ENCODE results near the gene PTPRN2. TPM values are rescaled to one million over a fixed set of nuclear protein-coding genes. Genes with fewer than 3 reads are reported as not detected.

Gene PTPRN2
- total and polyA plus RNA-seq, 2 donors from 2014 or later: 4.8 to 6.2 TPM

GRCh38 chr7:157832866-157833607, 754.6 kb downstream of the PTPRN2 start:
- TF ChIP-seq, protein P1, sequence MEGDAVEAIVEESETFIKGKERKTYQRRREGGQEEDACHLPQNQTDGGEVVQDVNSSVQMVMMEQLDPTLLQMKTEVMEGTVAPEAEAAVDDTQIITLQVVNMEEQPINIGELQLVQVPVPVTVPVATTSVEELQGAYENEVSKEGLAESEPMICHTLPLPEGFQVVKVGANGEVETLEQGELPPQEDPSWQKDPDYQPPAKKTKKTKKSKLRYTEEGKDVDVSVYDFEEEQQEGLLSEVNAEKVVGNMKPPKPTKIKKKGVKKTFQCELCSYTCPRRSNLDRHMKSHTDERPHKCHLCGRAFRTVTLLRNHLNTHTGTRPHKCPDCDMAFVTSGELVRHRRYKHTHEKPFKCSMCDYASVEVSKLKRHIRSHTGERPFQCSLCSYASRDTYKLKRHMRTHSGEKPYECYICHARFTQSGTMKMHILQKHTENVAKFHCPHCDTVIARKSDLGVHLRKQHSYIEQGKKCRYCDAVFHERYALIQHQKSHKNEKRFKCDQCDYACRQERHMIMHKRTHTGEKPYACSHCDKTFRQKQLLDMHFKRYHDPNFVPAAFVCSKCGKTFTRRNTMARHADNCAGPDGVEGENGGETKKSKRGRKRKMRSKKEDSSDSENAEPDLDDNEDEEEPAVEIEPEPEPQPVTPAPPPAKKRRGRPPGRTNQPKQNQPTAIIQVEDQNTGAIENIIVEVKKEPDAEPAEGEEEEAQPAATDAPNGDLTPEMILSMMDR (IDR thresholded peaks at IDR 0.05; ENCODE audit: borderline replicate concordance, extremely low read depth, insufficient read depth): no peak
- no peak overlapping the region for H3K27ac ChIP-seq (ENCODE audit: low read depth in 2 of 2, low read length in 2 of 2)
- FAIRE-seq: no peak
- no peak overlapping the region for H3K9ac ChIP-seq (ENCODE audit: low read length in 3 of 3)
- no peaks in the 10 kb centered on the region for H3K4me1 ChIP-seq (ENCODE audit: control insufficient read depth in 2 of 3, insufficient read depth in 2 of 3, low read depth in 1 of 3, low read length in 3 of 3)
- no peak overlapping the region for H3K4me3 ChIP-seq (ENCODE audit: low read length in 3 of 3)
- intact Hi-C loops (cut with DNase I): no loop called here
- peak in 1 of 5 donors; percentile 20 for DNase-seq
- no peaks in the 10 kb centered on the region for H3K9me3 ChIP-seq (ENCODE audit: control insufficient read depth in 2 of 3, insufficient read depth in 1 of 3, low read length in 3 of 3)
- no peaks in the 10 kb centered on the region for H3K36me3 ChIP-seq (ENCODE audit: control insufficient read depth in 2 of 3, insufficient read depth in 3 of 3, low read length in 3 of 3)
- H3K27me3 ChIP-seq (ENCODE audit: control insufficient read depth, insufficient read depth, low read length): no peaks in the 10 kb centered on the region

GRCh38 chr7:157832421-157832820, 755.2 kb downstream of the PTPRN2 start:
- intact Hi-C loops (cut with DNase I): no loop called here
- Histone ChIP-seq H3K27ac (ENCODE audit: low read depth in 2 of 2, low read length in 2 of 2) (no peak overlapping the region), H3K9me3 (ENCODE audit: control insufficient read depth in 2 of 3, insufficient read depth in 1 of 3, low read length in 3 of 3) (no peaks in the 10 kb centered on the region), H3K4me3 (ENCODE audit: low read length in 3 of 3) (no peak overlapping the region), H3K36me3 (ENCODE audit: control insufficient read depth in 2 of 3, insufficient read depth in 3 of 3, low read length in 3 of 3) (no peaks in the 10 kb centered on the region), H3K27me3 (ENCODE audit: control insufficient read depth, insufficient read depth, low read length) (no peaks in the 10 kb centered on the region), H3K4me1 (ENCODE audit: control insufficient read depth in 2 of 3, insufficient read depth in 2 of 3, low read depth in 1 of 3, low read length in 3 of 3) (no peaks in the 10 kb centered on the region), H3K9ac (ENCODE audit: low read length in 3 of 3) (no peak overlapping the region)
- TF ChIP-seq, protein P1 (IDR thresholded peaks at IDR 0.05; ENCODE audit: borderline replicate concordance, extremely low read depth, insufficient read depth): no peak
- no peak for DNase-seq
- FAIRE-seq: no peak

DNA sequence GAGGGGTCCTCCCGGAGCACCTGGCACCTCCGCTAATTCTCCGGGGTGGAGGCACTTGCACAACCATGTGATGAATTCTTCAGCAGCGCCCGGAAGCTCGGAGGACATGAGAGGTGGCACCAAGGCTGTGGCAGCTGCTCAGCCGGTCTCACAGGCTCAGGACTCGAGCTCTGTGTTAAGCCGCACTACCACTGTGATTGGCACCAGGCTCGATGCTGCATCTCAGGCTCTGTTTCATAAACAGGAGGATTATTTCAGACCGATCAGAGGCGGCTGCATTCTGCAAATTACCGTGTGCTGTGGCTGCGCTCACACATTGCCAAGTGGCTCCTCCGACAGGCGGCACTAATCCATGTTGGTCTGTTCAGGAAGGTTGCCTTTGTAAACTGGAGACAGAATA, 755.6 kb downstream of the PTPRN2 start:
- DNase-seq (peak in 1 of 5 donors; percentile 55), FAIRE-seq (no peak)
- no peaks in the 10 kb centered on the region for H3K36me3 ChIP-seq (ENCODE audit: control insufficient read depth in 2 of 3, insufficient read depth in 3 of 3, low read length in 3 of 3)
- no peaks in the 10 kb centered on the region for H3K4me1 ChIP-seq (ENCODE audit: control insufficient read depth in 2 of 3, insufficient read depth in 2 of 3, low read depth in 1 of 3, low read length in 3 of 3)
- no peak overlapping the region for H3K9ac ChIP-seq (ENCODE audit: low read length in 3 of 3)
- H3K27me3 ChIP-seq (ENCODE audit: control insufficient read depth, insufficient read depth, low read length): no peaks in the 10 kb centered on the region
- TF ChIP-seq, protein P1 (IDR thresholded peaks at IDR 0.05; ENCODE audit: borderline replicate concordance, extremely low read depth, insufficient read depth): no peak
- no peaks in the 10 kb centered on the region for H3K9me3 ChIP-seq (ENCODE audit: control insufficient read depth in 2 of 3, insufficient read depth in 1 of 3, low read length in 3 of 3)
- no peak overlapping the region for H3K27ac ChIP-seq (ENCODE audit: low read depth in 2 of 2, low read length in 2 of 2)
- H3K4me3 ChIP-seq (ENCODE audit: low read length in 3 of 3): no peak overlapping the region
- intact Hi-C loops (cut with DNase I): no loop called here

Data from kidney (tissue), 14 donors.